GM21786 (cell line): ENCODE data around the gene TTC24.

Experiments
- ATAC-seq: cut with Tn5 transposase; IDR thresholded peaks from one replicate; pipeline ENCODE4 v1.9.1; 2021; ENCODE audit not compliant: unreplicated experiment

Gene TTC24

GRCh38 chr1:156553860-156554485 lies 25.6 kb upstream of the TTC24 start:
- ATAC-seq = no peak

GRCh38 chr1:156554971-156555370 lies 24.6 kb upstream of the TTC24 start:
- ATAC-seq = no peak

GRCh38 chr1:156555715-156556114 lies 23.8 kb upstream of the TTC24 start:
- ATAC-seq = no peak

- no peak for ATAC-seq
These were observed 23.2 kb upstream of the TTC24 start for GRCh38 chr1:156556354-156556753.

GRCh38 chr1:156559086-156559796 lies 20.3 kb upstream of the TTC24 start:
- no peak for ATAC-seq

GRCh38 chr1:156559797-156560385 lies 19.6 kb upstream of the TTC24 start:
- ATAC-seq = no peak

GRCh38 chr1:156560585-156561163 lies 18.8 kb upstream of the TTC24 start:
- ATAC-seq = no peak

GRCh38 chr1:156565519-156565918 lies 14.0 kb upstream of the TTC24 start:
- ATAC-seq = no peak

GRCh38 chr1:156566436-156566835 lies 13.1 kb upstream of the TTC24 start:
- ATAC-seq = no peak

GRCh38 chr1:156571261-156571852 lies 8.2 kb upstream of the TTC24 start:
- no peak for ATAC-seq

- peak; percentile 78 for ATAC-seq
These were observed 7.4 kb upstream of the TTC24 start, which contains the start of gene IQGAP3 for GRCh38 chr1:156571919-156572662. TSS of gene IQGAP3 (minus strand) at chr1:156572565. CDS start at chr1:156572529, 36 bp downstream.

- no peak for ATAC-seq
These were observed 6.9 kb upstream of the TTC24 start for GRCh38 chr1:156572663-156573018.

GRCh38 chr1:156574039-156574633 lies 5.4 kb upstream of the TTC24 start:
- no peak for ATAC-seq

GRCh38 chr1:156577550-156577949 lies 2.0 kb upstream of the TTC24 start:
- no peak for ATAC-seq

- no peak for ATAC-seq
These were observed 1.5 kb upstream of the TTC24 start for GRCh38 chr1:156578055-156578454.

- ATAC-seq = no peak
These were observed 2.3 kb downstream of the TTC24 start for GRCh38 chr1:156581661-156582387.

- no peak for ATAC-seq
These were observed 3.0 kb downstream of the TTC24 start for GRCh38 chr1:156582388-156583017.

- no peak for ATAC-seq
These were observed 4.5 kb downstream of the TTC24 start for GRCh38 chr1:156583821-156584622.

- ATAC-seq = no peak
These were observed 5.3 kb downstream of the TTC24 start for GRCh38 chr1:156584813-156585212.
